Smooth muscle cell (in vitro differentiated cells): ENCODE data around the gene PHETA1. TPM values are rescaled to one million over a fixed set of nuclear protein-coding genes. Genes with fewer than 3 reads are reported as not detected.

Experiments
- DNase-seq: peaks from one replicate; lab custom pipeline; 2025; ENCODE audit not compliant: unreplicated experiment; lab: John Stamatoyannopoulos, UW
- H2AFZ ChIP-seq: fragments of 200-600 bp; sonication (generic); 2 replicates; pipeline ENCODE4 v1.6.0; 2016; ENCODE audit warnings: antibody characterized with exemption, low read depth, mild to moderate bottlenecking
- H3F3A ChIP-seq: fragments of 200-600 bp; sonication (generic); 2 replicates; pipeline ENCODE4 v1.6.0; 2017; ENCODE audit warnings: antibody characterized with exemption, low read depth
- H3K27ac ChIP-seq: fragments of 200-600 bp; sonication (generic); 2 replicates; pipeline ENCODE4 v1.5.1; 2016; ENCODE audit warnings: low read depth, mild to moderate bottlenecking
- H3K27me3 ChIP-seq: fragments of 200-600 bp; sonication (generic); 2 replicates; pipeline ENCODE4 v1.6.1; 2016; ENCODE audit warnings: low read depth, mild to moderate bottlenecking
- H3K36me3 ChIP-seq: fragments of 200-600 bp; sonication (generic); 2 replicates; pipeline ENCODE4 v1.5.1; 2016; ENCODE audit warnings: low read depth
- H3K4me1 ChIP-seq: fragments of 200-600 bp; sonication (generic); 2 replicates; pipeline ENCODE4 v1.5.1; 2016; ENCODE audit warnings: low read depth
- H3K4me2 ChIP-seq: fragments of 200-600 bp; sonication (generic); 2 replicates; pipeline ENCODE4 v1.6.0; 2016; ENCODE audit warnings: mild to moderate bottlenecking
- H3K4me3 ChIP-seq: fragments of 200-600 bp; sonication (generic); 2 replicates; pipeline ENCODE4 v1.5.1; 2016; ENCODE audit warnings: mild to moderate bottlenecking
- H3K79me2 ChIP-seq: fragments of 200-600 bp; sonication (generic); 2 replicates; pipeline ENCODE4 v1.6.0; 2016; ENCODE audit warnings: low read depth, mild to moderate bottlenecking
- H3K9ac ChIP-seq: fragments of 200-600 bp; sonication (generic); 2 replicates; pipeline ENCODE4 v1.6.0; 2016; ENCODE audit warnings: low read depth
- H3K9me3 ChIP-seq: fragments of 200-600 bp; sonication (generic); replicated peaks from 2 replicates; pipeline ENCODE4 v1.5.1; 2016; ENCODE audit warnings: low read depth
- H4K20me1 ChIP-seq: fragments of 200-600 bp; sonication (generic); 2 replicates; pipeline ENCODE4 v1.6.0; 2016; ENCODE audit warnings: low read depth
- WGBS: methylation state at CpG from one replicate; pipeline ENCODE4 v1.1.7; 2016; ENCODE audit warnings: low lambda C conversion rate; 5-methylcytosine and 5-hydroxymethylcytosine counted together
- polyA plus RNA-seq: library from polyadenylated mRNA; unstranded; fragments of >200 nt; fragmentation: Nextera tagmentation; extraction: Ambion mirVana; gene quantifications from 2 replicates; pipeline ENCODE4 v1.2.1, GENCODE V29; 2016
- total RNA-seq: library from RNA; depleted of rRNA; stranded (reverse); fragments of >200 nt; gene quantifications from 2 replicates; pipeline ENCODE4 v1.2.3, GENCODE V29; 2014
- TF ChIP-seq, protein P1 (sequence below): fragments of 200-600 bp; sonication (generic); IDR thresholded peaks from 2 replicates; pipeline ENCODE4 v1.5.1; 2017; ENCODE audit warnings: borderline replicate concordance, mild to moderate bottlenecking, antibody characterized with exemption; ENCODE audit not compliant: insufficient read depth, poor library complexity, severe bottlenecking

Gene PHETA1
- total and polyA plus RNA-seq, 2 experiments from 2014 or later, result 2.9 to 9.3 TPM

DNA sequence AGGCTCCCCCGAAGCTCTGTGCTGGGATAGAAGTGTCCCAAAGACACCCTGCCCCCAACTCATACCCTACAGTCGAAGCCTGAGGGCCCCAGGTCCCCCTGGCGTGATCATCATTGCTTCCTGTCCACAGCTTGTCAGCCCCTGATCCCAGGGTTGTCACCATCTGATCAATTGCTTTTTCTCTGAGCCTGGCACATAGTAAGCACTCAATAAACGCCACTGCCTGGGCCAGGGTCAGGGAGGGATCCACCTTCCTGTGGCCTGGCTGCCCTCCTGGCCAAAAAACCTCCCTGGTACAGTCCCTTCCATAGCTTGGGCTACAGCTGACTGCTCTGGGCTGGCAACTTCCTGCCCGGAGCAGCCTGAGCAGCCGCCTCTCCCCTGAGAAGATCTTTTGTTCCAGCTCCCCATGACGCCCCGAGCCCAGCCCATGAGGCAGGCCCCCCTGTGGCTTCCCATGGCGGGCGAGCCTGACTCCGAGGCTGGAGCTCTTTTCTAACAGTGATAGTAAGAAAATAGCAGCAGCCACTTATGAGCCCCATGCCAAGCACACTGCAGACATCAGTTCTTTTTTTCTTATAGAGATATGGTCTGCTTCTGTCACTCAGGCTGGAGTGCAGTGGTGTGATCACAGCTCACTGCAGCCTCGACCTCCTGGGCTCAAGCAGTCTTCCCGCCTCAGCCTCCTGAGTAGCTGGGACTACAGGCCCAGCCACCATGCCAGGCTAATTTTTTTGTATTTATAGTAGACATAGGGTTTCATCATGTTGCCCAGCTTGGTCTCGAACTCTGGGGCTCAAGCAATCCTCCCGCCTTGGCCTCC is 43.3 kb upstream of the PHETA1 start:
- H4K20me1 ChIP-seq, result peaks cover 50% of the 10 kb centered on the region
- H3K79me2 ChIP-seq, result peaks cover 74% of the 10 kb centered on the region
- H3K36me3 ChIP-seq, result no peaks in the 10 kb centered on the region
- H3F3A ChIP-seq, result peaks cover 15% of the 10 kb centered on the region
- peaks cover 37% of the 10 kb centered on the region for H3K4me1 ChIP-seq
- 52% methylated on average over 15 of the region's 15 CpGs for WGBS
- TF ChIP-seq, protein P1, sequence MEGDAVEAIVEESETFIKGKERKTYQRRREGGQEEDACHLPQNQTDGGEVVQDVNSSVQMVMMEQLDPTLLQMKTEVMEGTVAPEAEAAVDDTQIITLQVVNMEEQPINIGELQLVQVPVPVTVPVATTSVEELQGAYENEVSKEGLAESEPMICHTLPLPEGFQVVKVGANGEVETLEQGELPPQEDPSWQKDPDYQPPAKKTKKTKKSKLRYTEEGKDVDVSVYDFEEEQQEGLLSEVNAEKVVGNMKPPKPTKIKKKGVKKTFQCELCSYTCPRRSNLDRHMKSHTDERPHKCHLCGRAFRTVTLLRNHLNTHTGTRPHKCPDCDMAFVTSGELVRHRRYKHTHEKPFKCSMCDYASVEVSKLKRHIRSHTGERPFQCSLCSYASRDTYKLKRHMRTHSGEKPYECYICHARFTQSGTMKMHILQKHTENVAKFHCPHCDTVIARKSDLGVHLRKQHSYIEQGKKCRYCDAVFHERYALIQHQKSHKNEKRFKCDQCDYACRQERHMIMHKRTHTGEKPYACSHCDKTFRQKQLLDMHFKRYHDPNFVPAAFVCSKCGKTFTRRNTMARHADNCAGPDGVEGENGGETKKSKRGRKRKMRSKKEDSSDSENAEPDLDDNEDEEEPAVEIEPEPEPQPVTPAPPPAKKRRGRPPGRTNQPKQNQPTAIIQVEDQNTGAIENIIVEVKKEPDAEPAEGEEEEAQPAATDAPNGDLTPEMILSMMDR, result no peak
- H3K4me2 ChIP-seq, result peak overlapping the region; percentile 26
- no peak overlapping the region for H3K9ac ChIP-seq
- H3K9me3 ChIP-seq, result no peaks in the 10 kb centered on the region
- H2AFZ ChIP-seq, result no peak overlapping the region
- H3K27ac ChIP-seq, result peak overlapping the region; percentile 84
- no peaks in the 10 kb centered on the region for H3K27me3 ChIP-seq
- no peak overlapping the region for H3K4me3 ChIP-seq
- DNase-seq, result no peak

DNA sequence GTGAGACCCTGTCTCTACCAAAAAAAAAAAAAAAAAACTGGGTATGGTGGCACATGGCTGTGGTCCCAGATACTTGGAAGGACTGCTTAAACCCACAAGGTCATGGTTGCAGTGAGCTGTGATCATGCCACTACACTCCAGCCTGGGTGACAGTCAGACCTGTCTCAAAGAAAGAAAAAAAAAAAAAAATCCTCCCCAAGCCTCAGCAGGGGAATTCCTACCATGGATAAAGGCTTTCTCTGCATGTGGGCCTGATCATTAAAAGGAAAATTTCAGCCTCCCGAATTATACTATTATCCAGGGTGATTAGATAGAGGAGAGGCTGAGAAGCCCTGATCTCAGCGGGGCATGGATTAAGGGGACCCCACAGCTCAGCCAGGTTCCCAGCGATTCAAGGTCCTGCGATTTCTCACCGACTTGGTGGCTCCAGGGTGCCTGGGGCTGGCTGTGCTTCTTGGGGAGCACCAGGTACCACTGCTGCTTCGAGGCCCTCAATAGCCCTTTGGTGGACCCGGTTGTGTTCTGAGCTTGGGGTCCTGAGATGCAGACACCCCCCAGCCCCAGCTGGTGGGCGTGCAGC is 42.4 kb upstream of the PHETA1 start:
- Histone ChIP-seq H2AFZ (no peak overlapping the region), H3K9ac (no peak overlapping the region), H3K36me3 (no peaks in the 10 kb centered on the region), H3K4me2 (peak overlapping the region; percentile 70), H3K79me2 (peaks cover 74% of the 10 kb centered on the region), H4K20me1 (peaks cover 50% of the 10 kb centered on the region), H3K9me3 (no peaks in the 10 kb centered on the region), H3K27me3 (no peaks in the 10 kb centered on the region), H3K4me1 (peaks cover 46% of the 10 kb centered on the region), H3K27ac (peak overlapping the region; percentile 84), H3F3A (peaks cover 15% of the 10 kb centered on the region), H3K4me3 (no peak overlapping the region)
- DNase-seq, result no peak
- TF ChIP-seq, protein P1, result no peak
- WGBS, result 79% methylated on average over 8 of the region's 8 CpGs

DNA sequence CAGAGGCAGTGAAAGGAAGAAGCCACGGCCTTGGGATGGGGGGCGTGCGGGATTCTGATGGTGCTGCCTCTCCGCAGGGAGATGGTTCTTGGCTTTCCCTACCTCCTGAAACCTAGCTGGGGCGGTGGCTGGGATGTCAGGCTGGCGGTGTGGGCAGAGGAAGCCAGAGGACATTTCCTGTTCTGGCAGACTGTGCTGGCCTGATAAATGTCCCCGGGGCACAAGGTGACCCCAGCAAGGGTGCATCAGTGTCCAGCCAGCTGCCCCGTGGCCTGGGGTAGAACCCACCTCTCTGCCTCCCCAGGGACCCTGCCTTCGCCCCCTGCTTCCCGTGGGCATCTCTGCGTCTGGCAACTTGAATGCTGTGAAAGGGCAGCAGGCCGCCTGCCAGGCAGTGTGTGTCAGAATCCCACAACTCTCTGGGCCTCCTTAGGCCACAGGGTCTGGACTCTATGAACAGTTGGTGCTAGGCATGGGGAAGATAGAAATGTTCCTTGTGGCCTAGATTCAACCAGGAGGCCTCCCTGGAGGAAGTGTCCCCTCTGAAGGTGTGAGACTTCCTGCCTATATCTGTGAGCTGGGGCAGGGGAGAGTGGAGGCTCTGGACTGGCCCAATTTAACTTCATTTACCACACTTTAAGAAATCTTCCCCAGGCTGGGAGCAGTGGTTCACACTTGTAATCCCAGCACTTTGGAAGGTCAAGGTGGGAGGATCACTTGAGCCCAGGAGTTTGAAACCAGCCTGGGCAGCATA is 41.7 kb upstream of the PHETA1 start:
- Histone ChIP-seq H4K20me1 (peaks cover 45% of the 10 kb centered on the region), H3K4me3 (no peak overlapping the region), H3K9me3 (no peaks in the 10 kb centered on the region), H3K27ac (peak overlapping the region; percentile 84), H3K9ac (peak overlapping the region; percentile 33), H3K36me3 (no peaks in the 10 kb centered on the region), H3F3A (peaks cover 15% of the 10 kb centered on the region), H3K79me2 (peaks cover 72% of the 10 kb centered on the region), H2AFZ (no peak overlapping the region), H3K27me3 (no peaks in the 10 kb centered on the region), H3K4me1 (peaks cover 47% of the 10 kb centered on the region), H3K4me2 (peak overlapping the region; percentile 70)
- TF ChIP-seq, protein P1, result no peak
- peak; percentile 37 for DNase-seq
- WGBS, result 63% methylated on average over 12 of the region's 12 CpGs
